K562 (cell line): ENCODE measurements around the gene ZNF646. TPM values are rescaled to one million over a fixed set of nuclear protein-coding genes. Genes with fewer than 3 reads are reported as not detected.

Experiments
- BCLAF1 ChIP-seq, 2 experiments: fragments of 450-650 bp in 1 of 2; IDR thresholded peaks; 2 replicates each; pipeline ENCODE4 v1.6.1; 2011 to 2017; ENCODE audit warnings: low read depth in 2 of 2, antibody characterized with exemption in 1 of 2, borderline replicate concordance in 1 of 2, low read length in 1 of 2, mild to moderate bottlenecking in 1 of 2, mixed read lengths in 1 of 2; ENCODE audit not compliant: control insufficient read depth in 1 of 2
- BRD9 ChIP-seq: fragments of 450-650 bp; IDR thresholded peaks from 2 replicates; pipeline ENCODE4 v1.6.1; 2018; ENCODE audit warnings: low read depth; ENCODE audit not compliant: partially characterized antibody
- ELF1 ChIP-seq: fragments of 200-800 bp; sonication (Bioruptor generic); IDR thresholded peaks from 2 replicates; pipeline ENCODE4 v1.6.1; 2016; ENCODE audit warnings: missing genetic modification characterization, missing compliant biosample characterization
- FOXP1 ChIP-seq: sonication (generic); formaldehyde crosslinking; IDR thresholded peaks from 2 replicates; pipeline ENCODE4 v1.8.0; 2022; ENCODE audit warnings: mild to moderate bottlenecking, missing genetic modification reagents
- HMGN3 ChIP-seq: IDR thresholded peaks from 2 replicates; pipeline ENCODE4 v1.6.1; 2011; ENCODE audit warnings: borderline replicate concordance, low read depth, mild to moderate bottlenecking, mixed read lengths, low read length; ENCODE audit not compliant: insufficient read length; ENCODE audit errors: extremely low read depth
- ILF3 ChIP-seq: fragments of 450-650 bp; IDR thresholded peaks from 2 replicates; pipeline ENCODE4 v1.6.1; 2018; ENCODE audit warnings: antibody characterized with exemption, mild to moderate bottlenecking, moderate library complexity, borderline replicate concordance
- KLF1 ChIP-seq: fragments of 450-650 bp; IDR thresholded peaks from 2 replicates; pipeline ENCODE4 v1.6.1; 2016; ENCODE audit warnings: missing genetic modification characterization, missing compliant biosample characterization
- MECOM ChIP-seq: fragments of 250-450 bp; sonication (Bioruptor Pico); IDR thresholded peaks from 2 replicates; pipeline ENCODE4 v1.8.0; 2022; ENCODE audit warnings: inconsistent platforms
- MED1 ChIP-seq: sonication (generic); formaldehyde crosslinking; IDR thresholded peaks from 2 replicates; pipeline ENCODE4 v1.8.1; 2023; ENCODE audit warnings: missing genetic modification reagents, borderline replicate concordance
- MTF1 ChIP-seq: fragments of 250-450 bp; sonication (Bioruptor Pico); IDR thresholded peaks from 2 replicates; pipeline ENCODE4 v1.9.0; 2021; ENCODE audit warnings: moderate library complexity, mild to moderate bottlenecking, inconsistent platforms, borderline replicate concordance
- NCOA1 ChIP-seq: fragments of 450-650 bp; IDR thresholded peaks from 2 replicates; pipeline ENCODE4 v1.6.1; 2016; ENCODE audit warnings: low read depth
- NUFIP1 ChIP-seq: fragments of 450-650 bp; IDR thresholded peaks from 2 replicates; pipeline ENCODE4 v1.6.1; 2018; ENCODE audit not compliant: partially characterized antibody
- PCBP1 ChIP-seq: fragments of 200-400 bp; formaldehyde crosslinking; IDR thresholded peaks from 2 replicates; pipeline ENCODE4 v1.6.1; 2018; ENCODE audit warnings: mild to moderate bottlenecking, low read depth, low read length; ENCODE audit not compliant: poor library complexity, severe bottlenecking
- RBBP5 ChIP-seq: fragments of 200-600 bp; sonication (generic); IDR thresholded peaks from 2 replicates; pipeline ENCODE4 v1.6.1; 2012; ENCODE audit warnings: borderline replicate concordance, mild to moderate bottlenecking, low read length, control low read depth, inconsistent platforms; ENCODE audit not compliant: insufficient read depth, poor library complexity, severe bottlenecking
- SMARCA4 ChIP-seq: fragments of 450-650 bp; IDR thresholded peaks from 2 replicates; pipeline ENCODE4 v1.6.1; 2016
- SMARCA5 ChIP-seq: fragments of 450-650 bp; IDR thresholded peaks from 2 replicates; pipeline ENCODE4 v1.6.1; 2016
- SP1 ChIP-seq: sonication (generic); formaldehyde crosslinking; IDR thresholded peaks from 2 replicates; pipeline ENCODE4 v1.8.1; 2022; ENCODE audit warnings: mild to moderate bottlenecking, missing genetic modification reagents
- STAT5B ChIP-seq: fragments of 250-450 bp; sonication (Bioruptor Pico); IDR thresholded peaks from 2 replicates; pipeline ENCODE4 v1.8.0; 2021; ENCODE audit warnings: mild to moderate bottlenecking, inconsistent platforms
- STAT6 ChIP-seq: sonication (generic); formaldehyde crosslinking; IDR thresholded peaks from 2 replicates; pipeline ENCODE4 v1.8.1; 2023; ENCODE audit warnings: mild to moderate bottlenecking, missing genetic modification reagents
- TEAD1 ChIP-seq, 2 experiments: fragments of 450-650 bp in 1 of 2; sonication (generic) in 1 of 2; formaldehyde crosslinking; IDR thresholded peaks; 2 replicates each; pipeline versions ENCODE4 v1.4.0 to v1.8.0; 2020 to 2022; ENCODE audit warnings: mild to moderate bottlenecking in 2 of 2, missing genetic modification reagents in 1 of 2
- USF1 ChIP-seq: sonication (generic); formaldehyde crosslinking; IDR thresholded peaks from 2 replicates; pipeline ENCODE4 v1.9.0; 2022; ENCODE audit warnings: mild to moderate bottlenecking, missing genetic modification reagents
- YY1 ChIP-seq, 3 experiments: IDR thresholded peaks; 2 replicates each; pipeline ENCODE4 v1.6.1; 2011; ENCODE audit warnings: low read length in 2 of 3, mild to moderate bottlenecking in 2 of 3, moderate library complexity in 2 of 3, borderline replicate concordance in 1 of 3, control low read depth in 1 of 3, low read depth in 1 of 3; ENCODE audit not compliant: insufficient read depth in 3 of 3, insufficient replicate concordance in 2 of 3, control insufficient read depth in 1 of 3, insufficient read length in 1 of 3; ENCODE audit errors: extremely low read depth in 1 of 3
- polyA plus RNA-seq, 8 experiments: library from polyadenylated mRNA; depleted of rRNA in 4 of 8; stranded (reverse) in 5 of 8; unstranded in 3 of 8; fragments of >200 nt; fragmentation: Nextera tagmentation in 2 of 8; fragmentation: Illumina TruSeq in 1 of 8; extraction: Ambion mirVana in 2 of 8; extraction: Trizol in 1 of 8; gene quantifications; 2 replicates each; pipeline versions ENCODE4 v1.2.1 to v1.2.3, GENCODE V29; 2011 to 2014; ENCODE audit warnings: inconsistent platforms in 1 of 8, missing spikeins in 1 of 8
- total RNA-seq, 7 experiments: library from RNA; depleted of rRNA in 6 of 7; stranded (reverse); fragments of >200 nt in 6 of 7; fragmentation: Illumina TruSeq in 2 of 7; extraction: Trizol in 2 of 7; gene quantifications; 2 replicates each; pipeline versions ENCODE4 v1.2.1 to v1.2.3, GENCODE V29; 2011 to 2021; ENCODE audit warnings: low replicate concordance in 1 of 7

The ZNF646 gene
- total and polyA plus RNA-seq, 9 of the 15 experiments (the other 6 are each of a cell fraction or from before 2014, with no cell fraction given) = 0.08 to 20.6 (median 8.0) TPM

DNA sequence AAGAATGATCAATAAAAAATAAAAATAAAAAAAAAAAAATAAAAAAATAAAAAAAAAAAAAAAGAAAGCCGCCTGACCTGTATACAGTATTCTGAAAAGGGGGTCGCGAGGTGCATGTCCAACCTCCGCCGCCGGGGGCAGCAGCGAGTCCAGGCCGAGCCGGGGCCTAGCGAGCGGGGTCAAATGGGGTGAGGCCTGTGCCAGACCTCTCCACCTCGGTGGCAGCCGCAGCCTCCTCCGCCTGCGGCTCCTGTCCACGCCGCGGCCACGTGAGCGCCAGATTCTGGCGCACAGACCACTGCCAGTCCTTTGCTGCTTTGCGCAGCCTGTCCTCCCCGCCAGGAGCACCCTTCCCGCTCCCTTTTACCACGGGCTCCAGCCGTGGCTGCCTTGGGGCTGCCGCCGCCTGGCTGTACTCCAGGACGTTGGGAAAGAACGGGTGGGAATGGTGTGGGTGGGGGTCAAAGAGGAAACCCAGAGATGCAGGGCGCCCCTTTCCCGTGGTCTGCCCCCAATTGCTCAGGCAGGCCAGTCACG lies 31.5 kb downstream of the ZNF646 start (continued):
- TF ChIP-seq STAT6 (no peak), MED1 (CRISPR knock-in tag) (no peak), NCOA1 (peak; percentile 83), STAT5B (CRISPR knock-in tag) (no peak), RBBP5 (peak; percentile 86), MTF1 (no peak), ELF1 (tag) (no peak), ILF3 (no peak), MECOM (CRISPR knock-in tag) (no peak), USF1 (CRISPR knock-in tag) (peak; percentile 82), FOXP1 (CRISPR knock-in tag) (no peak), BRD9 (no peak), NUFIP1 (no peak), HMGN3 (peak; percentile 97), PCBP1 (peak; percentile 78), KLF1 (tag) (no peak), BCLAF1 (IDR thresholded peaks at IDR 0.05; ENCODE audit: borderline replicate concordance in 1 of 2, control insufficient read depth in 1 of 2, low read depth in 2 of 2, low read length in 1 of 2) (peak in 1 of 2 experiments; percentile 84; a peak in 1 of 4 replicates), TEAD1 (CRISPR knock-in tag; IDR thresholded peaks at IDR 0.05) (no peak; a peak in 1 of 4 replicates), SMARCA4 (no peak), SMARCA5 (no peak), SP1 (CRISPR knock-in tag) (no peak), YY1 (IDR thresholded peaks at IDR 0.05; ENCODE audit: borderline replicate concordance in 1 of 3, control insufficient read depth in 1 of 3, extremely low read depth in 1 of 3, insufficient read depth in 3 of 3, insufficient read length in 1 of 3, insufficient replicate concordance in 2 of 3, low read depth in 1 of 3, low read length in 2 of 3) (peak in 1 of 3 experiments; percentile 45)
